GM13977 (cell line): ENCODE data around the gene PRSS33.

Source experiments
- DNase-seq: peaks from one replicate; pipeline ENCODE4 v3.0.0; 2012; ENCODE audit warnings: low spot score
- CTCF ChIP-seq: IDR thresholded peaks from 2 replicates; pipeline ENCODE4 v1.5.1; 2012; ENCODE audit warnings: mild to moderate bottlenecking, control low read depth; ENCODE audit not compliant: insufficient read depth; ENCODE audit errors: extremely low read depth, missing control alignments
- in situ Hi-C: fragments of 300-500 bp; cut with MboI; formaldehyde crosslinking; loops from one replicate; pipeline ENCODE4 v1.12.0; 2022; ENCODE audit warnings: low sequenced_read_pairs, low pct_unique_long_range_greater_than_20kb, mixed read lengths, inconsistent platforms; ENCODE audit not compliant: unreplicated experiment

Gene PRSS33

GRCh38 chr16:2826591-2827373 lies 39.4 kb upstream of the PRSS33 start:
- TF ChIP-seq CTCF: no peak
- no peak for DNase-seq
- in situ Hi-C loops: no loop called here

DNA sequence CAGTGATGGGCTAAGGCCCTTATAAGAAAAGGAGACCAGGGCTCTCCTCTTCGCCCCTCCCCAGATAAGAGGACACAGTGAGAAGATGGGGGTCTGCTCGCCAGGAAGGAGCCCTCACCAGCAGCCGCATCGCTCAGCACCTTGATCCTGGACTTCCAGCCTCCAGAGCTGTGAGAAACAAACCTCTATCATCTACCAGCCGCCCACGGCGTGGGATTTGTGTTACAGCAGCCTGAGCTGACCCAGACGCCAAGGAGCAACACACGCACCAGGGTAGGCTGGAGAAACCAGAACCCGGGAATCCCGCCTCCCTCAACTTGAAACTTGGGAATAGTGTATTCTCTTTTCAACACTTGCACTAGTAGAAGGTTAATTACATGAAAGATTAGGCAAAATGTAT lies 38.5 kb upstream of the PRSS33 start:
- no peak for TF ChIP-seq CTCF
- no peak for DNase-seq
- in situ Hi-C loops: no loop called here

- no peak for TF ChIP-seq CTCF
- in situ Hi-C loops: no loop called here
- DNase-seq: no peak
Measured at GRCh38 chr16:2825049-2825742, 37.8 kb upstream of the PRSS33 start.

- in situ Hi-C loops: no loop called here
- DNase-seq: no peak
- TF ChIP-seq CTCF: no peak
Measured at GRCh38 chr16:2824626-2825025, 37.3 kb upstream of the PRSS33 start.

DNA sequence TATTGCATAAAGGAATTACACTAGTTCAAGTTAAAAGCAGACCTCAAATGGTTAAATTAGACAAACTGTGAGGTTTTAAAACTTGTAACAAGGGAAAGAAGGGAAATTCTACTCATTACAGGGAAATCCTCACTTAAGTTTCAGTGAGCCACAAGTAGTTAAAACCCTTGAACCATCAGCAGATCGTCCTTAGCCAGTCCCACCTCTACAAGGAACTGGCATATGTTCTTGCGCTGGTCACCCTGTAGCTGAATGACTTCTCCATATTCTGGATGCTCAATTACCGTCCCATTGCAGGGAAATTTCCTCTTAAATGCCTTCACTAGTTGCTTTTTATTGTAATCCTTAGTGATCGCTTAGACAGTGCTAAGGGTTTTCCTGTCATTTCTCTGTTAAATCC lies 35.1 kb upstream of the PRSS33 start:
- no peak for DNase-seq
- no peak for TF ChIP-seq CTCF
- in situ Hi-C loops: no loop called here

DNA sequence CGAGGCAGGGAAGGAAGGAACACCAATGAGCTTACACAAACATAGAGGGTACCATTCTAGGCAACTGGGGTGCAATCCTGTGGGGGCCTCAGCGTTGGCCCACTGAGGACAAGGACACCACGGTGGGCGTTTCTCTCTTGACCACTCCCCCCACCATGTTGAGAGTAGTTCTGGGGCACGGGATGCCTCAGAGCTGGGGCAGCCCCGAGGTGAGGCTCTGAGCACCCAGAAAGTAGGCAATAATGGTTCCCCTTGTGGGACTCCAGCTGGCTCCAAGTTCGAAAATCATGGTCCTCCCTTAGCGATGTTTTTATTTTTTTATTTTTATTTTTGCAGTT lies 34.8 kb upstream of the PRSS33 start:
- TF ChIP-seq CTCF: no peak
- no peak for DNase-seq
- in situ Hi-C loops: no loop called here
